Measurements from ENCODE around the gene INHBE.

INHBE gene

DNA sequence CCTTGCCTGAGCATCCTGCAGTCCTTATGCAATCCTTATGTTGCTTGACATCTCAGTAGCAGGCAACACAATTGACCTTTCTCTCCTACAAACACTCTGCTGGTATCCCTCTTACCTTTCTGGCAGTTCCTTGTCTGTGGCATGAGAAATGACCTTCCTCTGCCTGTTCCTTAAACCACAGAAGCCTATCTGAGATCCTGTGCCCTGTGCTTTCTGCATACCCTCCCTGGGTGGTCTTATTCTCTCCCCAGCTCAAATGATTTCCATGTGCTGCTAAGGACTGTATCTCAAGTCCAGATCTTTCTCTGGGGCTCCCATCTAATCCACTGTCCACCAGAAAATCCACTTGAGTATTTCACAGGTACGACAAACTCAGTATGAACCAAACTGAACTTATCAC lies 26.6 kb downstream of the INHBE start:
- no peaks in the 10 kb centered on the region for H3K9me3 ChIP-seq (ENCODE audit: control insufficient read depth in 1 of 2, low read length in 2 of 2)
- H3K4me1 ChIP-seq (ENCODE audit: control insufficient read depth in 1 of 2, insufficient read depth in 2 of 2, low read length in 2 of 2), result peaks cover 0 to 12% of the 10 kb centered on the region in 2 donors
- no peak overlapping the region for H3K4me3 ChIP-seq (ENCODE audit: low read depth in 1 of 2, low read length in 2 of 2)
- no peak overlapping the region for H3K27ac ChIP-seq (ENCODE audit: low read depth, low read length)
- H3K9ac ChIP-seq (ENCODE audit: low read depth in 1 of 2, low read length in 2 of 2), result no peak overlapping the region
- H3K27me3 ChIP-seq (ENCODE audit: control insufficient read depth in 1 of 2, insufficient read depth in 2 of 2, low read length in 2 of 2), result peaks cover 7 to 10% of the 10 kb centered on the region in 2 donors
- no peaks in the 10 kb centered on the region for H3K36me3 ChIP-seq (ENCODE audit: control insufficient read depth in 1 of 2, insufficient read depth in 2 of 2, low read length in 2 of 2)

DNA sequence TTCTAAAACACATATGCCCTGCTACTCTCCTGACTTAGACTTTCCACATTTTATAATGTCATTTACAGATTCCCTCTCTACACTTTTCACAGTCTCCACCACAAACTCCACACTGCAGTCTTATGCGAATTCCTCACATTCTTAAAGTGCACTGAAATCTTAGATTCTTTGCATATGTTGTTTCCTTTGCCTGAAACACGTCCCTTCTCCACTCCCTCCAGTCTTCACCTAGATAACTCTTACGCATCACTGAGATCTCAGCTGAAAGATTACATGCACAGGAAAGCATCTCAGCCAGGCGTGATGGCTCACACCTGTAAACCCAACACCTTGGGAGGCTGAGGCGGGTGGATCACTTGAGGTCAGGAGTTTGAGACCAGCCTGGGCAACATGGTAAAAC lies 28.4 kb downstream of the INHBE start:
- Histone ChIP-seq H3K27ac (ENCODE audit: low read depth, low read length) (no peak overlapping the region), H3K27me3 (ENCODE audit: control insufficient read depth in 1 of 2, insufficient read depth in 2 of 2, low read length in 2 of 2) (peaks cover 5 to 7% of the 10 kb centered on the region in 2 donors), H3K4me3 (ENCODE audit: low read depth in 1 of 2, low read length in 2 of 2) (no peak overlapping the region), H3K9me3 (ENCODE audit: control insufficient read depth in 1 of 2, low read length in 2 of 2) (no peaks in the 10 kb centered on the region), H3K9ac (ENCODE audit: low read depth in 1 of 2, low read length in 2 of 2) (no peak overlapping the region), H3K36me3 (ENCODE audit: control insufficient read depth in 1 of 2, insufficient read depth in 2 of 2, low read length in 2 of 2) (no peaks in the 10 kb centered on the region), H3K4me1 (ENCODE audit: control insufficient read depth in 1 of 2, insufficient read depth in 2 of 2, low read length in 2 of 2) (peaks cover under 1 to 13% of the 10 kb centered on the region in 2 donors)

DNA sequence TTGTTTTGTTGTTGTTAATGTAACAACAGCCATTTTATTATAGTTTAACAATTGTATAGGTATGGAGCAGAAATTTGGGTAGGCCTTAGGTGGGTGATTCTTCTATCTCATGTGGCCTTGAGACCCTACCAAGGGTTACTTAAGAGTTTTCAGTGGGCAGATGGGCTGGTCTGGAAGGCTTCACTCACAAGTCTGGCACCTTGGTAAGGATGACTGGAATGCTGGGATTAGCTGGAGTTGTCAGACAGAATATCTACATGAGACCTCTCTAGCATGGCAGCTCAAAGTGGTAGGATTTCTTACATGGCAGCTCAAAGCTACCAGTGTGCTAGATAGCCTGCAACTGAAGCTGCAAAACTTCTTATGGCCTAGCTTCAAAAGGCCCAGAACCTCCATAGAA lies 30.6 kb downstream of the INHBE start:
- peaks cover 9 to 16% of the 10 kb centered on the region in 2 donors for H3K36me3 ChIP-seq (ENCODE audit: control insufficient read depth in 1 of 2, insufficient read depth in 2 of 2, low read length in 2 of 2)
- H3K9me3 ChIP-seq (ENCODE audit: control insufficient read depth in 1 of 2, low read length in 2 of 2), result no peaks in the 10 kb centered on the region
- H3K4me1 ChIP-seq (ENCODE audit: control insufficient read depth in 1 of 2, insufficient read depth in 2 of 2, low read length in 2 of 2), result peaks cover 10 to 11% of the 10 kb centered on the region in 2 donors
- H3K27ac ChIP-seq (ENCODE audit: low read depth, low read length), result no peak overlapping the region
- H3K27me3 ChIP-seq (ENCODE audit: control insufficient read depth in 1 of 2, insufficient read depth in 2 of 2, low read length in 2 of 2), result peaks cover 0 to 3% of the 10 kb centered on the region in 2 donors
- H3K4me3 ChIP-seq (ENCODE audit: low read depth in 1 of 2, low read length in 2 of 2), result no peak overlapping the region
- H3K9ac ChIP-seq (ENCODE audit: low read depth in 1 of 2, low read length in 2 of 2), result no peak overlapping the region

DNA sequence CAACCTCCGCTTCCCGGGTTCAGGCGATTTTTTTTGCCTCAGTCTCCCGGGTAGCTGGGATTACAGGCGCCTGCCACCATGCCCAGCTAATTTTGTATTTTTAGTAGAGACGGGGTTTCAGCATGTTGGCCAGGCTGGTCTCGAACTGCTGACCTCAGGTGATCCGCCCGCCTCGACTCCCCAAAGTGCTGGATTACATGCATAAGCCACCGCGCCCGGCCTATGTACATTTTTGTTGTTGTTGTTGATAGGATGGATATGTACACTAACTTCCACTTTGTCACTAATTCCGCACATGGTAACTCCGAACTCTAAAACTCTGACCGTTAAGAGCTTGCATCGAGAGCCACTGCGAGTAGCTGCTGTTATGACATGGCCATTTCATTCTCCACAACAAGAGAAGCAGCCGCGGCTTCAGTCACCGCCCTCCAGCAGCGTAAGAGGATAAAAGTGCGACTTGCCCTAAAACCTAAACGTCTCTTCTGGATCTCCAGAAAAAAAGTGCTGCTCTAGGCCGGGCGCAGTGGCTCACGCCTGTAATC lies 32.0 kb downstream of the INHBE start:
- peak overlapping the region; percentile 91 to 97 for H3K4me3 ChIP-seq (ENCODE audit: low read depth in 1 of 2, low read length in 2 of 2)
- H3K36me3 ChIP-seq (ENCODE audit: control insufficient read depth in 1 of 2, insufficient read depth in 2 of 2, low read length in 2 of 2), result peaks cover 15 to 29% of the 10 kb centered on the region in 2 donors
- H3K9ac ChIP-seq (ENCODE audit: low read depth in 1 of 2, low read length in 2 of 2), result no peak overlapping the region
- no peaks in the 10 kb centered on the region for H3K9me3 ChIP-seq (ENCODE audit: control insufficient read depth in 1 of 2, low read length in 2 of 2)
- H3K4me1 ChIP-seq (ENCODE audit: control insufficient read depth in 1 of 2, insufficient read depth in 2 of 2, low read length in 2 of 2), result peaks cover 10 to 11% of the 10 kb centered on the region in 2 donors
- no peak overlapping the region for H3K27ac ChIP-seq (ENCODE audit: low read depth, low read length)
- H3K27me3 ChIP-seq (ENCODE audit: control insufficient read depth in 1 of 2, insufficient read depth in 2 of 2, low read length in 2 of 2), result no peaks in the 10 kb centered on the region

DNA sequence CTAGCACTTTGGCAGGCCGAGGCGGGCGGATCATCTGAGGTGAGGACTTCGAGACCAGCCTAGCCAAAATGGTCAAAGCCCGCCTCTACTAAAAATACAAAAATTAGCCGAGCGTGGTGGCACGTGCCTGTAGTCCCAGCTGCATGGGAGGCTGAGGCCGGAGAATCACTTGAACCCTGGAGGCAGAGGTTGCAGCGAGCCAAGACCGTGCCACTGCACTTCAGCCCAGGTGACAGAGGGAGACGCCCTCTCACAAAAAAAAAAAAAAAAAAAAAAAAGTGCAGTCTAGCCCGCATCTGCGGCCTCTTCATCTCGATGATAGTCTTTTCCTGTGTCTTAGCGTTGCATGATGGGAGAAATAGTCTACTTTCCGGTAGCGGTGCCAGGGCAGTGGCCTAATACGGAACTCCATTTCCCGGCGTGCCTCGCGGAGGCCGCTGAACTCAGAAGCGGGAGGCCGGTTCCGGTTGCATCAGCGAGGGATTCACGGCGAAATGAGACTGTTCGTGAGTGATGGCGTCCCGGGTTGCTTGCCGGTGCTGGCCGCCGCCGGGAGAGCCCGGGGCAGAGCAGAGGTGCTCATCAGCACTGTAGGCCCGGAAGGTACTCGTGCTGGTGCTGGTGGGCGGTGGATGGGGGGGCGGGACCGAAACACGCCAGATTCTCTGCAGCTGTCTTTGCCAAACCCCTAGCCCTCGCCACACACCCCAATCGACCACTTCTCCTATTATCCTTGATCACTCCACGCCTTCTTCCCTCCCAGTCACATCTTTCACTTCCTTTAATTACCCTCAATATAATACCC lies 32.7 kb downstream of the INHBE start, which contains the start of gene MARS1:
Gene MARS1, plus strand, starts transcription at position 472 of the 805 bp plus-strand sequence. Its CDS starts 23 bp downstream, at position 495.
- Histone ChIP-seq H3K27me3 (ENCODE audit: control insufficient read depth in 1 of 2, insufficient read depth in 2 of 2, low read length in 2 of 2) (no peaks in the 10 kb centered on the region), H3K9ac (ENCODE audit: low read depth in 1 of 2, low read length in 2 of 2) (peak within 1 kb of the TSS; percentile 84 to 88), H3K4me1 (ENCODE audit: control insufficient read depth in 1 of 2, insufficient read depth in 2 of 2, low read length in 2 of 2) (peaks cover 10 to 11% of the 10 kb centered on the region in 2 donors), H3K9me3 (ENCODE audit: control insufficient read depth in 1 of 2, low read length in 2 of 2) (no peaks in the 10 kb centered on the region), H3K36me3 (ENCODE audit: control insufficient read depth in 1 of 2, insufficient read depth in 2 of 2, low read length in 2 of 2) (peaks cover 17 to 33% of the 10 kb centered on the region in 2 donors), H3K4me3 (ENCODE audit: low read depth in 1 of 2, low read length in 2 of 2) (peak within 1 kb of the TSS; percentile 91 to 97), H3K27ac (ENCODE audit: low read depth, low read length) (peak within 1 kb of the TSS; percentile 71)

DNA sequence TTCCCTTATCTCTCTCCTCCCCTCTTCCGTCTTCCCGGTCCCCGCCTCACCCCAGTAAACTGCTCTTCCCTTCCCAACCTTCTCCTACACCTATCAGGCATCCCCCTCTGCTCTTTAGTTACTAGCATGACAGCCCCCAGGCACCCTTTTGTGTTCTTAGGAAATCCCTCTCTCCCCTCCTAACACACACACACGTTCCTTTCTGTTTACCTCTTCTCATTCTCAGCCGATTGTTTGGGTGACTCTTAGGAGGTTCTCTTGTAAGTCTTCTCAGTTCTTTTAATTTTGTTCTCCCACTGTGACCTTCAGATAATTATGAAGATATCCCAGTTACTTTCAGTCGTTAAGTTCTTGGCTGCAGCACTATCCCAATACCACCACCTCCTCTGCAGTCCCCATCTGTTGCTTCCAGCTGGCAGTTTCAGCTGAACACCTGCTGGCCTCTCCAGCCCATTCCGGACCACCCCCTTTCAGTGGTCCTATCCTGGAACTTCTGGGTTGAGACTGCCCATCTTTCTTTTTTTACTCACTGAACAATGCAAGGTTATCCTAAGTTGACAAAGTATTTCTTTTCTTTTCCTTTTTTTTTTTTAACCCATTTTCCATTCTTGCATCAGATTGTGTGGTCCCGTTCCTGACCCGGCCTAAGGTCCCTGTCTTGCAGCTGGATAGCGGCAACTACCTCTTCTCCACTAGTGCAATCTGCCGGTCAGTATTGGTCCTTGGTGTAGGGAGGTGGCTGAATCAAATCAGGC lies 33.5 kb downstream of the INHBE start:
- Histone ChIP-seq H3K27me3 (ENCODE audit: control insufficient read depth in 1 of 2, insufficient read depth in 2 of 2, low read length in 2 of 2) (no peaks in the 10 kb centered on the region), H3K9ac (ENCODE audit: low read depth in 1 of 2, low read length in 2 of 2) (peak overlapping the region; percentile 84 to 88), H3K4me3 (ENCODE audit: low read depth in 1 of 2, low read length in 2 of 2) (peak overlapping the region; percentile 91 to 97), H3K4me1 (ENCODE audit: control insufficient read depth in 1 of 2, insufficient read depth in 2 of 2, low read length in 2 of 2) (peaks cover 10 to 11% of the 10 kb centered on the region in 2 donors), H3K27ac (ENCODE audit: low read depth, low read length) (no peak overlapping the region), H3K9me3 (ENCODE audit: control insufficient read depth in 1 of 2, low read length in 2 of 2) (no peaks in the 10 kb centered on the region), H3K36me3 (ENCODE audit: control insufficient read depth in 1 of 2, insufficient read depth in 2 of 2, low read length in 2 of 2) (peaks cover 19 to 35% of the 10 kb centered on the region in 2 donors)

DNA sequence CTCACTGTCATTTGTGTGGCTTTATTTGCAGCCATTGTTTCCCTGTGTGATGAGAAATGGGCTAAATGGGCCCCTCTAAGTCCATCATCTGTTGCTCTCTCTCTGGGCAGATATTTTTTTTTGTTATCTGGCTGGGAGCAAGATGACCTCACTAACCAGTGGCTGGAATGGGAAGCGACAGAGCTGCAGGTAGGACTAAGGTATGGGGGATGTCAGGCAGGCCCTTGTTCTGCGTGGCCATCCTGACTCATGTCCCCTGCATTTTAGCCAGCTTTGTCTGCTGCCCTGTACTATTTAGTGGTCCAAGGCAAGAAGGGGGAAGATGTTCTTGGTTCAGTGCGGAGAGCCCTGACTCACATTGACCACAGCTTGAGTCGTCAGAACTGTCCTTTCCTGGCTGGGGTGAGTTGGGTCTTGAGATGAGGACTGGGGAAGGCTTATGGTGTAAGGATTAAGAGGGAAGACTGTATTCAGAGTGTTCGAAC lies 34.1 kb downstream of the INHBE start:
- H3K9me3 ChIP-seq (ENCODE audit: control insufficient read depth in 1 of 2, low read length in 2 of 2), result no peaks in the 10 kb centered on the region
- peak overlapping the region in 1 of 2 donors; percentile 88 for H3K9ac ChIP-seq (ENCODE audit: low read depth in 1 of 2, low read length in 2 of 2)
- peaks cover 10 to 11% of the 10 kb centered on the region in 2 donors for H3K4me1 ChIP-seq (ENCODE audit: control insufficient read depth in 1 of 2, insufficient read depth in 2 of 2, low read length in 2 of 2)
- peaks cover 19 to 35% of the 10 kb centered on the region in 2 donors for H3K36me3 ChIP-seq (ENCODE audit: control insufficient read depth in 1 of 2, insufficient read depth in 2 of 2, low read length in 2 of 2)
- H3K27me3 ChIP-seq (ENCODE audit: control insufficient read depth in 1 of 2, insufficient read depth in 2 of 2, low read length in 2 of 2), result no peaks in the 10 kb centered on the region
- H3K27ac ChIP-seq (ENCODE audit: low read depth, low read length), result no peak overlapping the region
- H3K4me3 ChIP-seq (ENCODE audit: low read depth in 1 of 2, low read length in 2 of 2), result peak overlapping the region; percentile 91 to 97

DNA sequence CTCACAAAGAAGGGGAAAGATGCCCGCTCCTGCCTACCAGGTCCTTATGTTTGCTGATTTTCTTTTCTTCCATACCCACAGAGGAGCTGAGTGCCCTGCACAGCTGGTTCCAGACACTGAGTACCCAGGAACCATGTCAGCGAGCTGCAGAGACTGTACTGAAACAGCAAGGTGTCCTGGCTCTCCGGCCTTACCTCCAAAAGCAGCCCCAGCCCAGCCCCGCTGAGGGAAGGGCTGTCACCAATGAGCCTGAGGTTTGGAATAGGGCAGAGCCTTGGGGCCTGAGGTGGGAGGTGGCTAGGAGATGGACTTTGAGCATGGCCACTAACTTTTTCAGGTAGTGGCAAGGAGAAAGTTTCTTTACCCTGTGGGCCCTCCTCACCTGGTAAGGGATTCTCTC lies 35.0 kb downstream of the INHBE start:
- H3K4me3 ChIP-seq (ENCODE audit: low read depth in 1 of 2, low read length in 2 of 2), result no peak overlapping the region
- H3K36me3 ChIP-seq (ENCODE audit: control insufficient read depth in 1 of 2, insufficient read depth in 2 of 2, low read length in 2 of 2), result peaks cover 19 to 35% of the 10 kb centered on the region in 2 donors
- H3K9me3 ChIP-seq (ENCODE audit: control insufficient read depth in 1 of 2, low read length in 2 of 2), result no peaks in the 10 kb centered on the region
- H3K27me3 ChIP-seq (ENCODE audit: control insufficient read depth in 1 of 2, insufficient read depth in 2 of 2, low read length in 2 of 2), result no peaks in the 10 kb centered on the region
- H3K9ac ChIP-seq (ENCODE audit: low read depth in 1 of 2, low read length in 2 of 2), result no peak overlapping the region
- peaks cover 10 to 11% of the 10 kb centered on the region in 2 donors for H3K4me1 ChIP-seq (ENCODE audit: control insufficient read depth in 1 of 2, insufficient read depth in 2 of 2, low read length in 2 of 2)
- no peak overlapping the region for H3K27ac ChIP-seq (ENCODE audit: low read depth, low read length)

DNA sequence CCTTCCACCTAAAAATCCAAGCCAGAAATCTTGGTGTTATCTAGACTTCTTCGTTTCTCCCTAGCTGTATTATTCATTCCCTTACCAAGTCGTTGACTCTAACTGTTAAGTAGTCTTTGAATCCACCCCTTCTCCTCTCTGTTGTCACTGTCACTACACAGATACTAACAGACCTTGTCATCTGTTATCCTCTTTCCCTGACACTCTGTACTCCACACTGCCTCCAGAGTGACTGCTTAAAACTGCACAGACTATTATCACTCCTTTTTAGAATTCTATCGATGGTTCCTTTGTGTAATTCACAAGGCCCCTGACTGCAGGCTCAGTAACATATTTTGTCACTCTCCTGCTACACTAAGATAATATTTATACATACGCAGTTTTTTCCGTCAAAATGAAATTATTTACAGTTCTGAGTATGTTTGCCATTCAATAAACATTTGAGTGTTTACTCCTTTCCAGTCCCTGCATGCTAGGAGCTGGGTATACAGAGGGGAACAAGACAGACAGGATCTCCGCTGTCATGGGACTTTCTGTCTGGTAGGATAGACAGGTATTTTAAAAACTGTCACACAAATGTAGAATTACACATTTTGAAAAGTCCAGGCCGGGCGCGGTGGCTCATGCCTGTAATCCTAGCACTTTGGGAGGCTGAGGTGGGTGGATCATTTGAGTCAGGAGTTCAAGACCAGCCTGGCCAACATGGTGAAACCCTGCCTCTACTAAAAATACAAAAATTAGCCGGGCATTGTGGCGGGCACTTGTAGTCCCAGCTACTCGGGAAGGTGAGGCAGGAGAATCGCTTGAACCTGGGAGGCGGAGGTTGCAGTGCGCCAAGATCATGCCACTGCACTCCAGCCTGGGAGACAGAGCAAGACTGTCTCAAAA lies 36.5 kb downstream of the INHBE start:
- Histone ChIP-seq H3K4me3 (ENCODE audit: low read depth in 1 of 2, low read length in 2 of 2) (no peak overlapping the region), H3K9ac (ENCODE audit: low read depth in 1 of 2, low read length in 2 of 2) (no peak overlapping the region), H3K9me3 (ENCODE audit: control insufficient read depth in 1 of 2, low read length in 2 of 2) (no peaks in the 10 kb centered on the region), H3K27ac (ENCODE audit: low read depth, low read length) (no peak overlapping the region), H3K4me1 (ENCODE audit: control insufficient read depth in 1 of 2, insufficient read depth in 2 of 2, low read length in 2 of 2) (peaks cover 10 to 11% of the 10 kb centered on the region in 2 donors), H3K27me3 (ENCODE audit: control insufficient read depth in 1 of 2, insufficient read depth in 2 of 2, low read length in 2 of 2) (no peaks in the 10 kb centered on the region), H3K36me3 (ENCODE audit: control insufficient read depth in 1 of 2, insufficient read depth in 2 of 2, low read length in 2 of 2) (peaks cover 19 to 37% of the 10 kb centered on the region in 2 donors)

All from duodenal mucosa (tissue), 2 donors.